ENCODE measurements around the gene MFSD6. TPM values are rescaled to one million over a fixed set of nuclear protein-coding genes. Genes with fewer than 3 reads are reported as not detected.

Gene MFSD6
- total RNA-seq, 1 experiment from 2014 or later, result 4.7 TPM

DNA sequence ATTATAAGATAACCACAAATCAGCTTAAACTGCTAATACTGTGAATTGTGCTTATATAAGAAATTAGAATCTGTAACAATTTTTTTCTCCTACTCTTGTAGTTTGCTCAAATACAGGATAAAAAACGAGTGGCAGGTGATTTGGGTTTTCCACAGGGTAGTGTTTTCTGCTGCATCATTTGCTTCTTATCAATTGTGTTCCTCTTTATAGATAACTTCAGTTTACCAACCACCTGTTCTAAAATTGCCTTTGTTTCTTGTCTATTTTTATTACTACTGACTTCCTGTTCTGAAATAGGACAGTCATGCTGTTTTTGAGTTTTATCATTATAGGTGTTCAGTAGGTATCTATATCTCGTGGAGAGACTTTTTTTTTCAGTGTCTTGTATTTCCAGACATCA is 56.9 kb downstream of the MFSD6 start:
- H3K27me3 Mint-ChIP-seq (ENCODE audit: low read depth), result no peaks in the 10 kb centered on the region
- TF ChIP-seq MXD4 (CRISPR knock-in tag; IDR thresholded peaks at IDR 0.05; ENCODE audit: borderline replicate concordance), result no peak
- TF ChIP-seq ZNF263 (CRISPR knock-in tag; IDR thresholded peaks at IDR 0.05; ENCODE audit: low read depth), result no peak
- no peak for TF ChIP-seq GRHL2 (CRISPR knock-in tag; IDR thresholded peaks at IDR 0.05; ENCODE audit: insufficient replicate concordance, severe bottlenecking)
- no peak for TF ChIP-seq SMAD4 (CRISPR knock-in tag; IDR thresholded peaks at IDR 0.05)
- no peak for TF ChIP-seq CREB1 (CRISPR knock-in tag; IDR thresholded peaks at IDR 0.05)
- TF ChIP-seq, protein P1, sequence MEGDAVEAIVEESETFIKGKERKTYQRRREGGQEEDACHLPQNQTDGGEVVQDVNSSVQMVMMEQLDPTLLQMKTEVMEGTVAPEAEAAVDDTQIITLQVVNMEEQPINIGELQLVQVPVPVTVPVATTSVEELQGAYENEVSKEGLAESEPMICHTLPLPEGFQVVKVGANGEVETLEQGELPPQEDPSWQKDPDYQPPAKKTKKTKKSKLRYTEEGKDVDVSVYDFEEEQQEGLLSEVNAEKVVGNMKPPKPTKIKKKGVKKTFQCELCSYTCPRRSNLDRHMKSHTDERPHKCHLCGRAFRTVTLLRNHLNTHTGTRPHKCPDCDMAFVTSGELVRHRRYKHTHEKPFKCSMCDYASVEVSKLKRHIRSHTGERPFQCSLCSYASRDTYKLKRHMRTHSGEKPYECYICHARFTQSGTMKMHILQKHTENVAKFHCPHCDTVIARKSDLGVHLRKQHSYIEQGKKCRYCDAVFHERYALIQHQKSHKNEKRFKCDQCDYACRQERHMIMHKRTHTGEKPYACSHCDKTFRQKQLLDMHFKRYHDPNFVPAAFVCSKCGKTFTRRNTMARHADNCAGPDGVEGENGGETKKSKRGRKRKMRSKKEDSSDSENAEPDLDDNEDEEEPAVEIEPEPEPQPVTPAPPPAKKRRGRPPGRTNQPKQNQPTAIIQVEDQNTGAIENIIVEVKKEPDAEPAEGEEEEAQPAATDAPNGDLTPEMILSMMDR (IDR thresholded peaks at IDR 0.05), result no peak
- TF ChIP-seq RORB (CRISPR knock-in tag; IDR thresholded peaks at IDR 0.05), result no peak
- TF ChIP-seq RELA (CRISPR knock-in tag; IDR thresholded peaks at IDR 0.05; ENCODE audit: borderline replicate concordance), result no peak
- TF ChIP-seq NFE2L1 (CRISPR knock-in tag; IDR thresholded peaks at IDR 0.05), result no peak
- no peak for TF ChIP-seq HMGA2 (CRISPR knock-in tag; IDR thresholded peaks at IDR 0.05)
- no peak for TF ChIP-seq GTF2I (CRISPR knock-in tag; conservative IDR thresholded peaks at IDR 0.05)
- TF ChIP-seq, protein P2, sequence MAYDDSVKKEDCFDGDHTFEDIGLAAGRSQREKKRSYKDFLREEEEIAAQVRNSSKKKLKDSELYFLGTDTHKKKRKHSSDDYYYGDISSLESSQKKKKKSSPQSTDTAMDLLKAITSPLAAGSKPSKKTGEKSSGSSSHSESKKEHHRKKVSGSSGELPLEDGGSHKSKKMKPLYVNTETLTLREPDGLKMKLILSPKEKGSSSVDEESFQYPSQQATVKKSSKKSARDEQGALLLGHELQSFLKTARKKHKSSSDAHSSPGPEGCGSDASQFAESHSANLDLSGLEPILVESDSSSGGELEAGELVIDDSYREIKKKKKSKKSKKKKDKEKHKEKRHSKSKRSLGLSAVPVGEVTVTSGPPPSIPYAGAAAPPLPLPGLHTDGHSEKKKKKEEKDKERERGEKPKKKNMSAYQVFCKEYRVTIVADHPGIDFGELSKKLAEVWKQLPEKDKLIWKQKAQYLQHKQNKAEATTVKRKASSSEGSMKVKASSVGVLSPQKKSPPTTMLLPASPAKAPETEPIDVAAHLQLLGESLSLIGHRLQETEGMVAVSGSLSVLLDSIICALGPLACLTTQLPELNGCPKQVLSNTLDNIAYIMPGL (CRISPR knock-in tag; IDR thresholded peaks at IDR 0.05), result no peak
- TF ChIP-seq ZNF396 (CRISPR knock-in tag; IDR thresholded peaks at IDR 0.05; ENCODE audit: borderline replicate concordance), result no peak
- H3K4me1 Mint-ChIP-seq, result peaks cover 19% of the 10 kb centered on the region
- H3K36me3 Mint-ChIP-seq, result no peaks in the 10 kb centered on the region
- no peak overlapping the region for H3K27ac Mint-ChIP-seq
- H3K4me3 Mint-ChIP-seq, result no peak overlapping the region
- ChIA-PET CTCF (no interaction called here), POLR2A (no interaction called here)
- H3K9me3 Mint-ChIP-seq, result no peaks in the 10 kb centered on the region; the same call in 1 of the 2 replicates
- DNase-seq (ENCODE audit: low spot score), result no peak
- ATAC-seq, result no peak

DNA sequence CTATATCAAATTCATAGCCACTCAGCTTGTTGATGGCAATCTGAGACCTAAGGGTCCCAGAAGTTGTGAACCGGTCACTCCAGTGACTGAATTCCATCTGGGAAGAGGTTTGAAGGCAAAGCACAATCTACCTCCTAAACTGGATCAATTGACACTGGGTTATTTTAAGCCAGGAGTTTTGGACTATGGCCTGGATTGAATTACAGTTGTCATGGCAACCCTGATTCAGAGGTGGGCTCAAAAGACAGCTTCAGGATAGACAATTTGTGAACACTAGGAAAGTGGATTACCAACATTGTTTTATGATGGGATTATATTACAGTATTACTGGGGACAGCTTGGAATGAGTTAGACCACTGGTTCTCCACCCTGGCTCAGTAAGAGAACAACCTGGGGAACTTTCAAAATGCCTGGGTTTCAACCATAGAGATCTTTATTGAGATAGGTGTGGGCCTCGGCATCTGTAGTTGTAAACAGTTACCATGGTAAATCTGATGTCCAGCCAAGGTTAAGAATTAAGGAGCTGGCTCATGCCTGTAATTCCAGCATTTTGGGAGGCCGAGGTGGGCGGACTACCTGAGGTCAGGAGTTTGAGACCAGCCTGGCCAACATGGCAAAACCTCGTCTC is 58.8 kb downstream of the MFSD6 start:
- Mint-ChIP-seq H3K36me3 (peaks cover 14% of the 10 kb centered on the region), H3K4me3 (no peak overlapping the region), H3K9me3 (peaks cover 14% of the 10 kb centered on the region), H3K4me1 (peaks cover 19% of the 10 kb centered on the region), H3K27ac (no peak overlapping the region), H3K27me3 (ENCODE audit: low read depth) (no peaks in the 10 kb centered on the region)
- no peak for DNase-seq (ENCODE audit: low spot score)
- no peak for TF ChIP-seq NFATC4 (CRISPR knock-in tag; IDR thresholded peaks at IDR 0.05)
- TF ChIP-seq FOXJ3 (CRISPR knock-in tag; IDR thresholded peaks at IDR 0.05; ENCODE audit: borderline replicate concordance), result no peak
- TF ChIP-seq, protein P2 (CRISPR knock-in tag; IDR thresholded peaks at IDR 0.05), result no peak
- TF ChIP-seq ZNF423 (CRISPR knock-in tag; IDR thresholded peaks at IDR 0.05), result no peak
- TF ChIP-seq, protein P3, sequence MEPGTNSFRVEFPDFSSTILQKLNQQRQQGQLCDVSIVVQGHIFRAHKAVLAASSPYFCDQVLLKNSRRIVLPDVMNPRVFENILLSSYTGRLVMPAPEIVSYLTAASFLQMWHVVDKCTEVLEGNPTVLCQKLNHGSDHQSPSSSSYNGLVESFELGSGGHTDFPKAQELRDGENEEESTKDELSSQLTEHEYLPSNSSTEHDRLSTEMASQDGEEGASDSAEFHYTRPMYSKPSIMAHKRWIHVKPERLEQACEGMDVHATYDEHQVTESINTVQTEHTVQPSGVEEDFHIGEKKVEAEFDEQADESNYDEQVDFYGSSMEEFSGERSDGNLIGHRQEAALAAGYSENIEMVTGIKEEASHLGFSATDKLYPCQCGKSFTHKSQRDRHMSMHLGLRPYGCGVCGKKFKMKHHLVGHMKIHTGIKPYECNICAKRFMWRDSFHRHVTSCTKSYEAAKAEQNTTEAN (CRISPR knock-in tag; IDR thresholded peaks at IDR 0.05), result no peak
- TF ChIP-seq FOXK1 (CRISPR knock-in tag; IDR thresholded peaks at IDR 0.05), result no peak
- TF ChIP-seq ZNF317 (CRISPR knock-in tag; IDR thresholded peaks at IDR 0.05; ENCODE audit: borderline replicate concordance, low read depth), result no peak
- TF ChIP-seq ZNF121 (CRISPR knock-in tag; IDR thresholded peaks at IDR 0.05), result no peak
- TF ChIP-seq, protein P4, sequence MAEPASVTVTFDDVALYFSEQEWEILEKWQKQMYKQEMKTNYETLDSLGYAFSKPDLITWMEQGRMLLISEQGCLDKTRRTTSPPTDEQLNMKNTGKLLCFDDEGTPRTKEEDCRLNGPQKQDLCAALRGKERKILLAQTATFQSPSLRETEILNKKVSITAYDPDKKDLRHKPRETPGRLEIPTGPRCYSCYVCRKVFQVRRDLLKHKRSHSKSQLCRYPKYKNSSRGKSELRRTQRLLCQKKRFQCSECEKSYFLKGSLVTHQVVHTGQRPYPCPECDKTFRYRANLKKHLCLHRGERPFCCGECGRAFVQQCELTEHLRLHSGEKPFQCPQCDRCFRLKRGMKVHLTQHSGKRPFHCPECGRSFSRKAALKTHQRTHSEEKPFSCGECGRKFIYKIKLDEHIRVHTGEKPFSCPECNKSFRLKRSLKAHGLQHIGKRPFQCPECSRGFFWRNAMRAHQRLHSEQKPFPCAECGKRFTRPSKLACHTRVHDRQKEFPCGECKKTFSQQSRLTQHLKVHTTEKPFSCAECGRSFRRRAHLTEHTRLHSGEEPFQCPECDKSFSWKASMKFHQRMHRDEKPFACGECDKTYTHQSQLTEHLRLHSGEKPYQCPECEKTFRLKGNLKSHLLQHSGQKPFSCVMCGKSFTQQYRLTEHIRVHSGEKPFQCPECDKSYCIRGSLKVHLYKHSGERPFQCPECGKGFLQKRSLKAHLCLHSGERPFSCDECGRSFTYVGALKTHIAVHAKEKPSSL (CRISPR knock-in tag; conservative IDR thresholded peaks at IDR 0.05), result no peak
- TF ChIP-seq TP53 (CRISPR knock-in tag; IDR thresholded peaks at IDR 0.05), result no peak
- TF ChIP-seq, protein P5, sequence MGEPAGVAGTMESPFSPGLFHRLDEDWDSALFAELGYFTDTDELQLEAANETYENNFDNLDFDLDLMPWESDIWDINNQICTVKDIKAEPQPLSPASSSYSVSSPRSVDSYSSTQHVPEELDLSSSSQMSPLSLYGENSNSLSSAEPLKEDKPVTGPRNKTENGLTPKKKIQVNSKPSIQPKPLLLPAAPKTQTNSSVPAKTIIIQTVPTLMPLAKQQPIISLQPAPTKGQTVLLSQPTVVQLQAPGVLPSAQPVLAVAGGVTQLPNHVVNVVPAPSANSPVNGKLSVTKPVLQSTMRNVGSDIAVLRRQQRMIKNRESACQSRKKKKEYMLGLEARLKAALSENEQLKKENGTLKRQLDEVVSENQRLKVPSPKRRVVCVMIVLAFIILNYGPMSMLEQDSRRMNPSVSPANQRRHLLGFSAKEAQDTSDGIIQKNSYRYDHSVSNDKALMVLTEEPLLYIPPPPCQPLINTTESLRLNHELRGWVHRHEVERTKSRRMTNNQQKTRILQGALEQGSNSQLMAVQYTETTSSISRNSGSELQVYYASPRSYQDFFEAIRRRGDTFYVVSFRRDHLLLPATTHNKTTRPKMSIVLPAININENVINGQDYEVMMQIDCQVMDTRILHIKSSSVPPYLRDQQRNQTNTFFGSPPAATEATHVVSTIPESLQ (CRISPR knock-in tag; IDR thresholded peaks at IDR 0.05), result no peak
- no peak for TF ChIP-seq EMX1 (CRISPR knock-in tag; IDR thresholded peaks at IDR 0.05)
- POLR2A ChIA-PET, result no interaction called here
- no peak for ATAC-seq
- CTCF ChIA-PET, result no interaction called here
